NCI-H146 treated with DMSO at 0.1 percent for 48 hours (cell line): Measurements from ENCODE around the gene CACNB2.
"Not testable (repeated sequence)": the region's sequence is repeated elsewhere in the genome, so short reads cannot be mapped to it uniquely, and the experiment has no call there.

ENCODE experiments used
- DNase-seq: peaks from one replicate; lab custom pipeline; 2025; ENCODE audit not compliant: unreplicated experiment; lab: John Stamatoyannopoulos, UW

Gene CACNB2

GRCh38 chr10:18438361-18439126 lies 298.3 kb downstream of the CACNB2 start:
- DNase-seq: no peak

GRCh38 chr10:18439601-18440000 lies 299.4 kb downstream of the CACNB2 start:
- DNase-seq: no peak

DNA sequence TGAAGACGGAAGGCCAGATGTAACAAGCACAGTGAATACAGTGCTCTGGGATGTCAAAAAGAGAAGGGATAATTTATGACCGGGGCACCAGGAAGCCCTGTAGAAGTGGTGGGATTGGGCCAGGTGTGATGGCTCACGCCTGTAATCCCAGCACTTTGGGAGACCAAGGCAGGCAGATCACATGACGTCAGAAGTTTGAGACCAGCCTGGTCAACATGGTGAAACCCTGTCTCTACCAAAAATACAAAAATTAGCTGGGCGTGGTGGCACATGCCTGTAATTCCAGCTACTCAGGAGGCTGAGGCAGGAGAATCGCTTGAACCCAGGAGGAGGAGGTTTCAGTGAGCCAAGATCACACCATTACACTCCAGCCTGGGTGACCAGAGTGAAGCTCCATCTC lies 305.4 kb downstream of the CACNB2 start:
- DNase-seq: not testable (repeated sequence)

DNA sequence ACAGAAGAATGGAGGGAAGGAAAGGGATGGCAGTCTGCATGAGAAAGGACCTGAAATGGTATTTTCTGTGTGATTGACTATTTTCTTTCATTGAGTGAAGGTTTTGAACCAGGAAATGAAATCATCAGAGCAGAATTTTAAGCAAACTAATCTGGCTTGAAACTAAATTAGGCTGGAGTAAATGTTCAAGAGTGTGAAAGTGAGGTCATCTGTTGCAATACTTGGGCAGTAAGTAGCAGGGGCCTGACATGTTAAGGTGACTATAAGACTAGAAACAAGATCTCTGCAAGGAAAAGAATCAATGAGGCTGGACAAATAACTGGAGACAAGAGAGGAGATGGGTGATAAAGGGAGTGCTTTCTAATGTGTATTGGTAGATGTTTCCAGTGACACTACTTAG lies 306.0 kb downstream of the CACNB2 start:
- DNase-seq: no peak

GRCh38 chr10:18449611-18450026 lies 309.4 kb downstream of the CACNB2 start:
- DNase-seq: no peak

DNA sequence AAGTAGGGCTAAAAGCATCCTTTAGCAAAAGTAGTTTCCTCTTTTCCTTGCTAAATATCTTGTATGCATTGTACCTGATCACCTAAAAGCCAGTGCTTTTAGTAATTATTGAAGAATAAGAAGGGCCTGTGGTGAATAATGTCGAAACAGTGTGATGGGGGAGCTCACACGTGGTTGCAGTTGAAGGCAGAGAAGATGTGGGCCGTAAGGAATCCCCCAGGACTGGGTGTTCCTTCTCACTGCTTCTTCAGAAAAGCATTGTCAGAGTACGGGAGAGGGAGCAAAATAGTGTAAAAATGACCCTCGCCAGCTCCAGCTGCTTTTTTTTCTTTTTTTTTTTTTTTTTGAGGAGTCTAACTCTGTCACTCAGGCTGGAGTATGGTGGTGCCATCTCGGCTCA lies 310.1 kb downstream of the CACNB2 start:
- no peak for DNase-seq

- DNase-seq: no peak
These were observed 315.1 kb downstream of the CACNB2 start for GRCh38 chr10:18455086-18455884.

GRCh38 chr10:18456984-18457383 lies 316.8 kb downstream of the CACNB2 start:
- DNase-seq: no peak

GRCh38 chr10:18460032-18460431 lies 319.8 kb downstream of the CACNB2 start:
- DNase-seq: no peak

GRCh38 chr10:18463673-18464211 lies 323.5 kb downstream of the CACNB2 start:
- no peak for DNase-seq

DNA sequence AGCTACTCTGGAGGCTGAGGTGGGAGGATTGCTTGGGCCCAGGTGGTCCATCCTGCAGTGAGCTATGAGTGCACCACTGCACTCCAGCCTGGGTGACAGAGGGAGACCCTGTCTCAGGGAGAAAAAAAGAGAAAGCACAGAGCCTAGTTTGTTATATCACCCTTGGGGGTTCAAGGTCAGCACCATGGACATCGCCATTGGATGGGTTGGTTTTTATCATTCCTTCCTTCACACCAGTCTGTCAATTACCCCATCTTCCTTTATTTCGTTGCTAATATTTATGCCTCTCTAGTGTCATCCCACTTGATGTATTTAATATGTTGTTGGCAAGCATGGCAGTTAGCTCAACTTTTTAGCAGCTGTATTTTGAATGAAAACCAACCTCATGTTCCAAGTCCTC lies 328.9 kb downstream of the CACNB2 start:
- no peak for DNase-seq

- DNase-seq: peak; percentile 77
These were observed 332.8 kb downstream of the CACNB2 start for GRCh38 chr10:18472977-18473376.

DNA sequence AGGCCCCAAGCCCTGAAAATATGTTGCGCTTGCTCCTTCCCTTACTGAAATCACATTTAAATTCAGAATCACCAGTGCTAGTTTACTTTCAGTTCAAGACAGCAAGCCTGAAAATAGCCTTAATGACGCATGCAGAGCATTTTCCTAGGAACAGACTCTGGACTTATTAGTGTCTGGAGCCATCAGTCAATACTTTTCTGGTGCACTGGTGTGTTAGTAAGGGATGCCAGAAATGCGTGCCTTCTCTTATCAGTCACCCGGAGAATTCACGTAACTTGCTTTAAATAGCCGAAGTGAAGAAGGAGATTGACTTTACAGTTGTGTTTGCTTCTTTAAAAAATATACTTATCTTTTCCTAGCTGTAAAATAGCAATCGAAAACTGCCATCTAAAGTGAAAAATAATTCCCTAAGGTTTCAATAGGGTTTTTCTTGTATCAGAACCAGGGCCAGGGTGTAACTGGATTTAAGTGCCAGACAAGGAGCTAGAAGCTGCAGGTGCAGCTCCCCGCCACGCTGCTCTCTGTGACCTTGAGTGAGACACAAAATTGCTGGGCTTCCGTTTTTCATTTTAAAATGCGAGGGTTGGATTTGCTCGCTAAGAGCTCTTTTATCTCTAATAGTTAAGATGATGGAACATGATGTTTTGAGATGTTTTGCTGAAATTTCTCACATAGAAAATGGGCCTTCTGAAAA lies 333.3 kb downstream of the CACNB2 start:
- peak; percentile 92 for DNase-seq

DNA sequence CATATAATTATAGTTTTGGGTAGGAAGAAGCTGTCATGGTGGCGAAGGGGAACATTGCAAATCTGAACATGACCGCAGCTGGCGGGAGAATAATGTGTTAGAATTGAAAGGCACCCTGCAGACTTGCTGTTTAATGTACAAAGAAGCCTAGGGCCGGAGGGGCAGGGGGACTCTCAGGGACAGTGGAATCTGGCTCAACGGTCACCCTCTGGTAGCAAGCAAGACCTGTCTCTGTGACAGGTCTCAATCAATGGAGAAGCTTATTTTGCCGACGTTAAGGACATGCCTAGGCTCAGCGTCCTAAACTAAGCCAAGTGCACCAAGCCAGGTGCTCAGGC lies 333.9 kb downstream of the CACNB2 start:
- peak; percentile 92 for DNase-seq

DNA sequence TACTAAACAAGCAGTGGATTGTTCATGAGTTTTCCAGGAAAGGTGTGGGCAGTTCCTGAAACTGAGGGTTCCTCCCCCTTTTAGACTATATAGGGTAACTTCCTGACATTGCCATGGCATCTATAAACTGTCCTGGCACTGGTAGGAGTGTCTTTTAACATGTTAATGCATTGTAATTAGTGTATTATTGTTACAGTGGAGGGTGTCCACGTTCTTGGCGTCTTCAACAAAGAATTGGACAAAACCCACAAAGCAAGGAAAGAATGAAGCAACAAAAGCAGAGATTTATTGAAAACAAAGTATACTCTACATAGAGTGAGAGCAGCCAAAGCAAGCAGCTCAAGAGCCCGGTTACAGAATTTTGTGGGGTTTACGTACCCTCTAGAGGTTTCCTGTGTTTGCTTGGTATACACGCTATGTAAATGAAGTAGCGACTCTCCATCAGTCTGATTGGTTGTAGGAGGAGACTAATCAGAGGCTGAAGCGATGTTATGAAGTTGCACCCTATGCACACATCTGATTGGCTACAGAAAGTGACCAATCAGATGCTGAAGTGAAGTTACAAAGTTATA lies 335.9 kb downstream of the CACNB2 start:
- DNase-seq: no peak

- no peak for DNase-seq
These were observed 338.1 kb downstream of the CACNB2 start for GRCh38 chr10:18478354-18478753.

GRCh38 chr10:18479502-18479901 lies 339.3 kb downstream of the CACNB2 start:
- DNase-seq: no peak

DNA sequence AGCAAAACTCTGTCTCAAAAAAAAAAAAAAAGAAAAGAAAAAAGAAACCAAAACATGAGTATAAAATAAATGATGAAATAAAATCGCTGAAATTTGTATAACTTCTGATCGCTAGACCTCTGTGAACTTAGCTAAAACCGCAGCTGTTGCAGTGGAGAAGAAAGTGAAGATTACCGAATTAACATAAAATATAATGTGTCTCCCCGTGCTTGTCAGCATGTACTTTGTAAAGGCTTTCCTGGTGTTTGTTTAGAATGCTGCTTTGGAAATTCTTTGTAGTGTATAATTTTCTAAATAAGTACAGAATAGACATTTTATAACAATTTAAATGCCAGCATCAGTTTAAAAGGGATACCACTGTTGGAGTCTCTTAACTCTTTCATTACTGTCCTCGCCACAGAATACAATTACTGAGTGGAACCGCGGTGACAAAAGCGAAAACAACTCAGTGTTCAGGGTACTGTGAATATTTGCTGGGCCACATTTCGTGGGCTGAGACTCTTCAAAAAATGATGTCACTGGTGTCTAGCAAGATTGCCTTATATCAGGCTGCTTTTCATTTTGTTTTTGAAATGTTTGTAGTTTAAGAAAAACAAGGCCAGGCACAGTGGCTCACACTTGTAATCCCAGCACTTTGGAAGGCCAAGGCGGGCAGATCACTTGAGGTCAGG lies 343.4 kb downstream of the CACNB2 start:
- DNase-seq: no peak

DNA sequence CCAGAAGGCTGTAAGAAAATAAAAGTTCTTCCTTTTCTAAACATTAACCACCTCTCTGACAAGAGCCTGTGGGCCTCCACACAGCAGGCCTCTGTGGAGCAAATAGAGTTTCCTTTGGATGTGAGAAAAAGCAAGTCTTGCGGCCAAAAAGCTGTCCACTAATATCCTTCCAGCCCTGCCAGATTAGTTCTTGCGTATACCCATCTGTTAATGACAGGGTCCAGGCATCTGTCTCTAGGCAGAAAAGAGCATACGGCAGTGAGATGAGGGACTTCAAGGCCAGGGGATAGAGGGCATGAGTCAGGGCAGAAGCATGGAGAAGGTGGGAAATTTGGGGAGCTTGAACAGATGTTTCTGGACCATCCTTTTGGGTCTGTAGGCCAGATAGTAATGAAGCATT lies 346.2 kb downstream of the CACNB2 start:
- no peak for DNase-seq

GRCh38 chr10:18490755-18491154 lies 350.5 kb downstream of the CACNB2 start:
- no peak for DNase-seq
